Neuronal stem cell (in vitro differentiated cells): ENCODE results near the gene EML1.

ENCODE experiments used
- DNase-seq: peaks from one replicate; pipeline ENCODE4 v3.0.0-alpha.2; 2013; ENCODE audit warnings: low spot score
- H2AFZ ChIP-seq: one replicate; pipeline ENCODE4 v1.6.1; 2013; ENCODE audit warnings: mild to moderate bottlenecking, low read length, inconsistent platforms
- H2AK5ac ChIP-seq: 2 replicates; pipeline ENCODE4 v1.6.1; 2013; ENCODE audit warnings: low read depth, mild to moderate bottlenecking, inconsistent platforms, low read length, moderate library complexity, mixed read lengths
- H2BK120ac ChIP-seq: 2 replicates; pipeline ENCODE4 v1.6.1; 2013; ENCODE audit warnings: low read depth, mild to moderate bottlenecking, inconsistent platforms, low read length, moderate library complexity, mixed read lengths
- H2BK12ac ChIP-seq: one replicate; pipeline ENCODE4 v1.6.1; 2013; ENCODE audit warnings: low read length, inconsistent platforms
- H2BK15ac ChIP-seq: 2 replicates; pipeline ENCODE4 v1.6.1; 2013; ENCODE audit warnings: mild to moderate bottlenecking, low read length, inconsistent platforms, mixed read lengths
- H2BK5ac ChIP-seq: one replicate; pipeline ENCODE4 v1.6.1; 2013; ENCODE audit warnings: inconsistent platforms, mild to moderate bottlenecking, low read length, moderate library complexity
- H3K14ac ChIP-seq: one replicate; pipeline ENCODE4 v1.6.1; 2013; ENCODE audit warnings: low read length, inconsistent platforms
- H3K18ac ChIP-seq: 2 replicates; pipeline ENCODE4 v1.6.1; 2013; ENCODE audit warnings: low read length, inconsistent platforms
- H3K23ac ChIP-seq: 2 replicates; pipeline ENCODE4 v1.6.1; 2013; ENCODE audit warnings: low read depth, mild to moderate bottlenecking, mixed read lengths, low read length, inconsistent platforms; ENCODE audit not compliant: poor library complexity
- H3K27ac ChIP-seq: replicated peaks from 3 replicates; pipeline ENCODE4 v1.5.1; 2013; ENCODE audit warnings: low read length, inconsistent platforms
- H3K27me3 ChIP-seq, 3 experiments: 2 replicates each; pipeline ENCODE4 v1.6.1; 2013; ENCODE audit warnings: low read length in 3 of 3, mild to moderate bottlenecking in 2 of 3, inconsistent platforms in 1 of 3, low read depth in 1 of 3, mixed read lengths in 1 of 3, moderate library complexity in 1 of 3; ENCODE audit not compliant: control insufficient read depth in 3 of 3, insufficient read depth in 3 of 3
- H3K36me3 ChIP-seq, 2 donors: replicated peaks in 1 of 2; 2 replicates each; pipeline ENCODE4 v1.6.1; 2013; ENCODE audit warnings: low read length in 2 of 2; ENCODE audit not compliant: control insufficient read depth in 2 of 2, insufficient read depth in 2 of 2
- H3K4ac ChIP-seq: 2 replicates; pipeline ENCODE4 v1.6.1; 2013; ENCODE audit warnings: inconsistent platforms, mild to moderate bottlenecking, low read length, moderate library complexity
- H3K4me1 ChIP-seq, 2 donors: 1 replicate in 1 of 2; 2 replicates in 1 of 2; pipeline ENCODE4 v1.6.1; 2013; ENCODE audit warnings: low read length in 2 of 2, low read depth in 1 of 2; ENCODE audit not compliant: control insufficient read depth in 2 of 2, insufficient read depth in 1 of 2
- H3K4me2 ChIP-seq: one replicate; pipeline ENCODE4 v1.6.1; 2013; ENCODE audit warnings: mild to moderate bottlenecking, low read length, inconsistent platforms; ENCODE audit not compliant: insufficient read depth, poor library complexity, severe bottlenecking
- H3K4me3 ChIP-seq, 2 donors: 2 replicates each; pipeline ENCODE4 v1.5.1; 2013; ENCODE audit warnings: low read length in 2 of 2, mild to moderate bottlenecking in 2 of 2, inconsistent platforms in 1 of 2, moderate library complexity in 1 of 2
- H3K79me1 ChIP-seq: one replicate; pipeline ENCODE4 v1.6.1; 2013; ENCODE audit warnings: low read depth, mild to moderate bottlenecking, inconsistent platforms, low read length, moderate library complexity
- H3K9ac ChIP-seq: one replicate; pipeline ENCODE4 v1.6.1; 2013; ENCODE audit warnings: mild to moderate bottlenecking, low read depth, low read length, inconsistent platforms; ENCODE audit not compliant: poor library complexity
- H3K9me3 ChIP-seq, 2 donors: replicated peaks in 1 of 2; 2 replicates each; pipeline versions ENCODE3 to v1.6.1; 2013; ENCODE audit warnings: low read length in 2 of 2, mild to moderate bottlenecking in 2 of 2, inconsistent platforms in 1 of 2, low read depth in 1 of 2, mixed read lengths in 1 of 2, moderate library complexity in 1 of 2; ENCODE audit not compliant: control insufficient read depth in 2 of 2, insufficient read depth in 1 of 2
- H4K8ac ChIP-seq: one replicate; pipeline ENCODE4 v1.6.1; 2013; ENCODE audit warnings: low read depth, mild to moderate bottlenecking, inconsistent platforms, low read length, moderate library complexity
- H4K91ac ChIP-seq: one replicate; pipeline ENCODE4 v1.6.1; 2013; ENCODE audit warnings: low read length, low read depth, mild to moderate bottlenecking, inconsistent platforms; ENCODE audit not compliant: poor library complexity
- WGBS, 2 donors: extraction: QIAGEN DNeasy Blood & Tissue Kit; methylation state at CpG; one replicate each; pipeline ENCODE4 v1.1.7; 2013; ENCODE audit warnings: missing lambda C conversion rate in 2 of 2, mixed read lengths in 1 of 2; ENCODE audit not compliant: insufficient read length in 2 of 2, insufficient replicate concordance in 1 of 2; ENCODE audit errors: extremely low coverage in 2 of 2; 5-methylcytosine and 5-hydroxymethylcytosine counted together

The EML1 gene

GRCh38 chr14:99781091-99781490 lies 12.1 kb upstream of the EML1 start:
- Histone ChIP-seq H3K4me1 (no peaks in the 10 kb centered on the region), H2BK12ac (no peak overlapping the region), H3K27ac (no peak overlapping the region), H3K23ac (no peak overlapping the region), H2BK15ac (no peak overlapping the region), H3K4me3 (no peak overlapping the region), H2AFZ (no peak overlapping the region), H4K91ac (no peak overlapping the region), H3K4ac (no peak overlapping the region), H3K9ac (no peak overlapping the region), H3K14ac (no peak overlapping the region), H3K4me2 (no peak overlapping the region), H2BK5ac (no peak overlapping the region), H3K36me3 (no peaks in the 10 kb centered on the region), H3K79me1 (no peaks in the 10 kb centered on the region), H3K18ac (peak overlapping the region; percentile 22), H4K8ac (no peak overlapping the region), H3K9me3 (peaks cover 0 to 7% of the 10 kb centered on the region in 2 donors), H2AK5ac (no peak overlapping the region), H3K27me3 (peaks cover 0 to 27% (median 0%) of the 10 kb centered on the region in 3 experiments), H2BK120ac (no peak overlapping the region)
- DNase-seq, result no peak
- WGBS, 2 donors, result no CpG with 5 or more reads among the region's 6 CpGs

- Histone ChIP-seq H2AK5ac (no peak overlapping the region), H3K4ac (no peak overlapping the region), H3K9me3 (peaks cover 0 to 7% of the 10 kb centered on the region in 2 donors), H3K18ac (no peak overlapping the region), H2BK5ac (no peak overlapping the region), H3K23ac (no peak overlapping the region), H2BK12ac (no peak overlapping the region), H3K4me2 (no peak overlapping the region), H4K91ac (no peak overlapping the region), H3K9ac (no peak overlapping the region), H3K36me3 (no peaks in the 10 kb centered on the region), H2BK120ac (no peak overlapping the region), H3K27me3 (peaks cover 0 to 24% (median 0%) of the 10 kb centered on the region in 3 experiments), H2BK15ac (no peak overlapping the region), H3K14ac (no peak overlapping the region), H3K79me1 (no peaks in the 10 kb centered on the region), H4K8ac (no peak overlapping the region), H3K4me1 (no peaks in the 10 kb centered on the region), H3K4me3 (no peak overlapping the region), H3K27ac (no peak overlapping the region), H2AFZ (no peak overlapping the region)
- no peak for DNase-seq
- no CpG with 5 or more reads among the region's 14 CpGs for WGBS, 2 donors
These were observed 11.2 kb upstream of the EML1 start for GRCh38 chr14:99781853-99782610.

- no peak overlapping the region for H3K9ac ChIP-seq
- WGBS, 2 donors, result no CpG with 5 or more reads among the region's 4 CpGs
- H3K23ac ChIP-seq, result no peak overlapping the region
- H3K4ac ChIP-seq, result no peak overlapping the region
- H3K36me3 ChIP-seq, result no peaks in the 10 kb centered on the region
- H3K9me3 ChIP-seq, result no peaks in the 10 kb centered on the region
- no peak overlapping the region for H3K18ac ChIP-seq
- no peak overlapping the region for H3K4me3 ChIP-seq
- no peak overlapping the region for H3K27ac ChIP-seq
- peaks cover 0 to 20% (median 0%) of the 10 kb centered on the region in 3 experiments for H3K27me3 ChIP-seq
- H3K4me2 ChIP-seq, result no peak overlapping the region
- no peak overlapping the region for H4K91ac ChIP-seq
- no peak overlapping the region for H2BK5ac ChIP-seq
- no peak overlapping the region for H2BK120ac ChIP-seq
- H4K8ac ChIP-seq, result no peak overlapping the region
- no peak for DNase-seq
- no peak overlapping the region for H3K14ac ChIP-seq
- no peak overlapping the region for H2AFZ ChIP-seq
- H2BK12ac ChIP-seq, result no peak overlapping the region
- no peaks in the 10 kb centered on the region for H3K4me1 ChIP-seq
- no peak overlapping the region for H2BK15ac ChIP-seq
- H3K79me1 ChIP-seq, result no peaks in the 10 kb centered on the region
- H2AK5ac ChIP-seq, result no peak overlapping the region
These were observed 8.7 kb upstream of the EML1 start for GRCh38 chr14:99784508-99784907.

GRCh38 chr14:99785426-99785825 lies 7.8 kb upstream of the EML1 start:
- Histone ChIP-seq H3K9me3 (no peaks in the 10 kb centered on the region), H3K23ac (no peak overlapping the region), H2BK15ac (no peak overlapping the region), H3K4me3 (no peak overlapping the region), H2BK120ac (no peak overlapping the region), H3K4me2 (no peak overlapping the region), H3K27me3 (peaks cover 0 to 14% (median 0%) of the 10 kb centered on the region in 3 experiments), H2AK5ac (no peak overlapping the region), H3K36me3 (no peaks in the 10 kb centered on the region), H3K14ac (no peak overlapping the region), H4K91ac (no peak overlapping the region), H3K9ac (no peak overlapping the region), H3K18ac (no peak overlapping the region), H2BK5ac (no peak overlapping the region), H2AFZ (no peak overlapping the region), H3K4ac (no peak overlapping the region), H3K27ac (no peak overlapping the region), H4K8ac (no peak overlapping the region), H3K4me1 (no peaks in the 10 kb centered on the region), H3K79me1 (no peaks in the 10 kb centered on the region), H2BK12ac (no peak overlapping the region)
- no CpG with 5 or more reads among the region's 9 CpGs for WGBS, 2 donors
- DNase-seq, result no peak
